Upper lobe of left lung (tissue), 4 donors: Measurements from ENCODE around the gene PKMYT1.

Source experiments
- POLR2A ChIP-seq, 4 donors: fragments of 450-650 bp; IDR thresholded peaks; one replicate each; pipeline ENCODE4 v1.5.1; 2016 to 2017; ENCODE audit warnings: antibody characterized with exemption in 4 of 4, mild to moderate bottlenecking in 2 of 4
- TF ChIP-seq, protein P1 (sequence below), 6 experiments: fragments of 450-650 bp in 4 of 6; fragments of 200-600 bp in 2 of 6; sonication (generic) in 2 of 6; IDR thresholded peaks; one replicate each; pipeline ENCODE4 v1.5.1; 2016 to 2019; ENCODE audit warnings: antibody characterized with exemption in 6 of 6

- TF ChIP-seq, protein P1, sequence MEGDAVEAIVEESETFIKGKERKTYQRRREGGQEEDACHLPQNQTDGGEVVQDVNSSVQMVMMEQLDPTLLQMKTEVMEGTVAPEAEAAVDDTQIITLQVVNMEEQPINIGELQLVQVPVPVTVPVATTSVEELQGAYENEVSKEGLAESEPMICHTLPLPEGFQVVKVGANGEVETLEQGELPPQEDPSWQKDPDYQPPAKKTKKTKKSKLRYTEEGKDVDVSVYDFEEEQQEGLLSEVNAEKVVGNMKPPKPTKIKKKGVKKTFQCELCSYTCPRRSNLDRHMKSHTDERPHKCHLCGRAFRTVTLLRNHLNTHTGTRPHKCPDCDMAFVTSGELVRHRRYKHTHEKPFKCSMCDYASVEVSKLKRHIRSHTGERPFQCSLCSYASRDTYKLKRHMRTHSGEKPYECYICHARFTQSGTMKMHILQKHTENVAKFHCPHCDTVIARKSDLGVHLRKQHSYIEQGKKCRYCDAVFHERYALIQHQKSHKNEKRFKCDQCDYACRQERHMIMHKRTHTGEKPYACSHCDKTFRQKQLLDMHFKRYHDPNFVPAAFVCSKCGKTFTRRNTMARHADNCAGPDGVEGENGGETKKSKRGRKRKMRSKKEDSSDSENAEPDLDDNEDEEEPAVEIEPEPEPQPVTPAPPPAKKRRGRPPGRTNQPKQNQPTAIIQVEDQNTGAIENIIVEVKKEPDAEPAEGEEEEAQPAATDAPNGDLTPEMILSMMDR (IDR thresholded peaks at IDR 0.05): no peak
- TF ChIP-seq POLR2A (IDR thresholded peaks at IDR 0.05): no peak
Observed at GRCh38 chr16:2973605-2974318, 6.5 kb downstream of the PKMYT1 start.
